A673 (cell line): ENCODE results near the gene C2CD4A.

Source experiments
- CTCF ChIP-seq: fragments of 300-800, 200-600 bp; sonication (generic); conservative IDR thresholded peaks from 2 replicates; pipeline ENCODE4 v1.5.1; 2017; ENCODE audit warnings: low read depth, mild to moderate bottlenecking, antibody characterized with exemption, low read length, moderate library complexity, mixed read lengths
- EZH2 ChIP-seq: fragments of 200-600 bp; sonication (generic); IDR thresholded peaks from 2 replicates; pipeline ENCODE4 v1.6.1; 2017; ENCODE audit warnings: borderline replicate concordance, low read depth, mild to moderate bottlenecking, mixed read lengths, antibody characterized with exemption, low read length; ENCODE audit not compliant: poor library complexity, severe bottlenecking

GRCh38 chr15:62118520-62119226, 51.9 kb downstream of the C2CD4A start:
- TF ChIP-seq CTCF (no peak), EZH2 (no peak)
